ENCODE data around the gene HDAC4. TPM values are rescaled to one million over a fixed set of nuclear protein-coding genes. Genes with fewer than 3 reads are reported as not detected.

Gene HDAC4
- total RNA-seq, 2 donors from 2014 or later = 9.3 to 139 TPM

DNA sequence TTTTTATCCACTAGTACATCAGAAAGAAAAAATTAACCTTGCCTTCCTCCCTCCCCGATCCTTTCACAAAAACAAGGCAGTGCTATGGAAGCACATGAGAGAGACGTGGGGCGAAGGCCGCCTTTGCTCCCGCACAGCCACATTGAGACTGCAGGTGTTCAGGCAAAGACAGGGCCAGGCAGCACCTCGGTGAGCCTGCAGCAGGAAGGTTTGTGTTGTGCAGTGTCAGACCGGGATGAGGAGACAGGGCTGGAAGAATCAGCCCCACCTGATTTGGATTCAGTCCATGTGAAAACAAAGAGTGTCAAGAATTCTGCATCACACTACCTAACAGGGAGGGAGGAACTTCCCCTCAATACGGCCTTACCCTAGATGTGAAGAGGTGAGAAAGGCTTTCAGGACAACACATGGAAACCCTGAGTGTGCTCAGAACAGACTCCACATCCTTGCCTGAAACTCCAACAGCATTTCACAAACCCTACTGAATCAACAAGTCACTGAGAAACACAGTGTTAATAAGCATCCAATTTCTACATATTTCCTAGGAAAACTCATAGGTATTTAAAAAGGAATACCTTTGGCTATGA is 59.6 kb downstream of the HDAC4 start:
- Histone ChIP-seq H3K4me3 (no peak overlapping the region), H3K27ac (no peak overlapping the region), H3K36me3 (replicated peaks in 1 of 2; ENCODE audit: insufficient read depth in 1 of 2, low read depth in 2 of 2) (no peaks in the 10 kb centered on the region), H3K4me1 (peaks cover 14% of the 10 kb centered on the region), H3K9me3 (no peaks in the 10 kb centered on the region), H3K27me3 (no peaks in the 10 kb centered on the region)
- no peak for ATAC-seq
- intact Hi-C loops (cut with DNase I) = no loop called here
- TF ChIP-seq POLR2A (IDR thresholded peaks at IDR 0.05) = no peak
- TF ChIP-seq, protein P1, sequence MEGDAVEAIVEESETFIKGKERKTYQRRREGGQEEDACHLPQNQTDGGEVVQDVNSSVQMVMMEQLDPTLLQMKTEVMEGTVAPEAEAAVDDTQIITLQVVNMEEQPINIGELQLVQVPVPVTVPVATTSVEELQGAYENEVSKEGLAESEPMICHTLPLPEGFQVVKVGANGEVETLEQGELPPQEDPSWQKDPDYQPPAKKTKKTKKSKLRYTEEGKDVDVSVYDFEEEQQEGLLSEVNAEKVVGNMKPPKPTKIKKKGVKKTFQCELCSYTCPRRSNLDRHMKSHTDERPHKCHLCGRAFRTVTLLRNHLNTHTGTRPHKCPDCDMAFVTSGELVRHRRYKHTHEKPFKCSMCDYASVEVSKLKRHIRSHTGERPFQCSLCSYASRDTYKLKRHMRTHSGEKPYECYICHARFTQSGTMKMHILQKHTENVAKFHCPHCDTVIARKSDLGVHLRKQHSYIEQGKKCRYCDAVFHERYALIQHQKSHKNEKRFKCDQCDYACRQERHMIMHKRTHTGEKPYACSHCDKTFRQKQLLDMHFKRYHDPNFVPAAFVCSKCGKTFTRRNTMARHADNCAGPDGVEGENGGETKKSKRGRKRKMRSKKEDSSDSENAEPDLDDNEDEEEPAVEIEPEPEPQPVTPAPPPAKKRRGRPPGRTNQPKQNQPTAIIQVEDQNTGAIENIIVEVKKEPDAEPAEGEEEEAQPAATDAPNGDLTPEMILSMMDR (IDR thresholded peaks at IDR 0.05) = no peak
- DNase-seq = no peak
- WGBS, 2 donors = 70 to 80% methylated on average over 8 of the region's 8 CpGs

DNA sequence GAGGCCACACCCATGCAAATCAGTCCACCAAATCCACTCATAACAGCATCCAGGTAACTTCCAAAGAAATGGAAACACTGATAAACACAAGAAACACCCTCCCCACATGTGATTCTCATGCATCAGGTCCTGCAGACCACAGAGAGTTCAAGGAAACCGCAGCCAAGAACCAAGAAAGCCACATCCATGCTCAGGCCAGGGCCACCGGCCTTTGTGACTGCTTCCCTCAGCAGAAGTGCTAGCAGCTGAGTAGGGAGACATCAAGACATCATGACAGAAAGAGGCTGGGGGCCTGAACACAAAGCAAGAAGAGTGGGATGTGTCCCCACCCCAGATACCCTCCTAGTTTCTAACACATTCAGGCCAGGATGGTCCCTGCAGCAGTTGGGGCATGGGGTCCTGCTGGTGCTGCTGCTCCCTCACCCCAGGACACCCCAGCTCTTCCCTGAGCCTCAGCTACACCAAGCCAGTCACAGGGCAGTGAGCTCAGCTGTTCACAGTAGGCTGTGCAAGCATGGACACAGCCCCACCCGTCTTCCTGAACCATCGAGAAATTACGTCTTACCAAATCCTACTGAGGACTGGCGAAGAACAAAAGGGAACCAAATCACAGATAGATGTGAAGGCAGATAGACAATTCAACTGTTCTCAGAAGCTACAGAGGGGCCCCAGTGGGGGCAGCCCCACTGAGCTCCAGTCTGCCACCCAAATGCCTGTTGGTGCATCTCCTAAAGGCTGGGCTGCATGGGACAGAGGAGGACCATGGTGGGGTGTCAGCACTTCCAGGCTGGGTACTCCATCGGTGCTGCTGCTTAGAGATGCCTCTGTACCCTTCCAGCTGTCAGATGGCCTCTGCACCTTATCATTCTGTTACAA is 60.9 kb downstream of the HDAC4 start:
- no peak overlapping the region for H3K4me3 ChIP-seq
- no peaks in the 10 kb centered on the region for H3K36me3 ChIP-seq (replicated peaks in 1 of 2; ENCODE audit: insufficient read depth in 1 of 2, low read depth in 2 of 2)
- TF ChIP-seq, protein P1 (IDR thresholded peaks at IDR 0.05) = no peak
- no peak for TF ChIP-seq POLR2A (IDR thresholded peaks at IDR 0.05)
- no peaks in the 10 kb centered on the region for H3K27me3 ChIP-seq
- intact Hi-C loops (cut with DNase I) = no loop called here
- peaks cover 11% of the 10 kb centered on the region for H3K4me1 ChIP-seq
- no peaks in the 10 kb centered on the region for H3K9me3 ChIP-seq
- DNase-seq (no peak), ATAC-seq (no peak)
- 81 to 97% methylated on average over 7 of the region's 7 CpGs for WGBS, 2 donors
- H3K27ac ChIP-seq = no peak overlapping the region

DNA sequence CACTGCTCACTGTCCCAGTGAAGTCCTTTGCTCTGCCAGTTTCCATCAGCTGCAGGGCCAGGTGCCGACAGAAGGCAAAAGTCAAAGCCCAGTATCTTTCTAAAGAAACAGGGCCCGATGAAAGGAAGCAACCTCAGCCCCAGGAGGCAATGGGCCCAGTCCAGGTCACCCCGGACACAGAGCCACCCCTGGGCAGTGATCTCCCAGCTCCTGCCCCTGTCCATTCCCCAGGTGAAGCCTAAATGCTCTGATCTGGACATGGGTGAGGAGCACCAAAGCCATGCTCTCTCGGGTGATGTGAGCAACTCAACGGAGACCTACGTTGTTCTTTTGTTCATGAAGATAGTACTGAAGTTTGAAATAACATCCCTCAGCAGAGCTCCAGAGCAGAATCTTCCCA is 61.6 kb downstream of the HDAC4 start:
- H3K4me1 ChIP-seq = peaks cover 8% of the 10 kb centered on the region
- ATAC-seq (no peak), DNase-seq (no peak)
- no peaks in the 10 kb centered on the region for H3K27me3 ChIP-seq
- H3K36me3 ChIP-seq (replicated peaks in 1 of 2; ENCODE audit: insufficient read depth in 1 of 2, low read depth in 2 of 2) = no peaks in the 10 kb centered on the region
- TF ChIP-seq POLR2A (IDR thresholded peaks at IDR 0.05) = no peak
- no peak overlapping the region for H3K4me3 ChIP-seq
- WGBS, 2 donors = 80 to 92% methylated on average over 3 to 6 of the region's 6 CpGs
- intact Hi-C loops (cut with DNase I) = no loop called here
- no peaks in the 10 kb centered on the region for H3K9me3 ChIP-seq
- no peak overlapping the region for H3K27ac ChIP-seq

DNA sequence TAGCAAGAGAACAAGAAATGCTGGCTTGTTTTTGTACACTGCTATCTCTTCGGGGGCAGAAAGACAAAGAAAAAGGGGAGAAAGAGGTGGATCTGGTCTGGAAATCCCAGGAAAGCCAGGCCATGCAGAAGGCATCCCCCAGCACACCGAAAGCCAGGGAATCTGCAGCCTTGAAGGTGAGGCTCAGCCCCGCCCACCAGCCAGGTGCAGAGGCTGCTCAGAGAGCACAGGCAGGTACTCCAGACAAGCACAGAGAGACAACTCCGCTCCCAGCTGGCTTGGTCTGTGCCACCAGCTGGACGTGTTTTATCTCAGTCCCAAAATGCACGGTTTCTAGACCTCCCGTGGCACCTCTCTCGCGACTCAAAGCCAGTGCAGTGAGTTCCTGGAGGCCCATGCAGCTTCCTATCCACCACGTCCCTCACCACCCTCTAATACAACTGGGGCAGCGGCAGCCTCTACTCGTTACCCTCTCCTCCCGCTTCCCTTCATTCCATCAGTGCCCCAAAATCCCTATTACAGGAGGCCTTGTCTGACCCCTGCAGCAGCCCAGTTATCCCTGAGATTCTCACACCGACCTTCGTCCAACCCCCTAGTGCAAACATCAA is 62.8 kb downstream of the HDAC4 start:
- no peak overlapping the region for H3K4me3 ChIP-seq
- DNase-seq (peak in 3 of 4 donors; percentile 17 to 71 (median 50)), ATAC-seq (peak; percentile 24)
- intact Hi-C loops (cut with DNase I) = no loop called here
- peaks cover 8% of the 10 kb centered on the region for H3K4me1 ChIP-seq
- H3K27me3 ChIP-seq = no peaks in the 10 kb centered on the region
- H3K27ac ChIP-seq = peak overlapping the region in 1 of 4 donors; percentile 5
- no peak for TF ChIP-seq POLR2A (IDR thresholded peaks at IDR 0.05)
- TF ChIP-seq, protein P1 (IDR thresholded peaks at IDR 0.05) = no peak
- H3K9me3 ChIP-seq = no peaks in the 10 kb centered on the region
- WGBS, 2 donors = 51 to 71% methylated on average over 15 of the region's 15 CpGs
- H3K36me3 ChIP-seq (replicated peaks in 1 of 2; ENCODE audit: insufficient read depth in 1 of 2, low read depth in 2 of 2) = no peaks in the 10 kb centered on the region
